Measurements from ENCODE around the gene STAG1. TPM values are rescaled to one million over a fixed set of nuclear protein-coding genes. Genes with fewer than 3 reads are reported as not detected.
"Not testable (repeated sequence)": the region's sequence is repeated elsewhere in the genome, so short reads cannot be mapped to it uniquely, and the experiment has no call there.

The STAG1 gene
- total RNA-seq, 2 donors from 2014 or later, result 26.8 to 29.8 TPM

- 92 to 93% methylated on average over 3 of the region's 3 CpGs for WGBS, 2 experiments (ENCODE audit: insufficient coverage in 1 of 2, insufficient read length in 1 of 2)
- Histone ChIP-seq H3K4me1 (ENCODE audit: control insufficient read depth, insufficient read depth, low read length) (peaks cover 21% of the 10 kb centered on the region), H3K36me3 (ENCODE audit: control insufficient read depth, insufficient read depth, low read length) (no peaks in the 10 kb centered on the region), H3K4me3 (ENCODE audit: low read length) (peak overlapping the region; percentile 39), H3K27ac (ENCODE audit: low read depth, low read length) (no peak overlapping the region), H3K9me3 (ENCODE audit: control insufficient read depth, low read length) (no peaks in the 10 kb centered on the region), H3K9ac (ENCODE audit: extremely low read depth, low read length, poor library complexity, severe bottlenecking) (peak overlapping the region; percentile 8), H3K27me3 (ENCODE audit: control insufficient read depth, insufficient read depth, low read length, poor library complexity, severe bottlenecking) (no peaks in the 10 kb centered on the region)
- H3K4me3 Mint-ChIP-seq, result no peak overlapping the region
- TF ChIP-seq CTCF (conservative IDR thresholded peaks at IDR 0.05), result no peak
- peak overlapping the region; percentile 37 for H3K27ac Mint-ChIP-seq
- peaks cover 15% of the 10 kb centered on the region for H3K36me3 Mint-ChIP-seq (ENCODE audit: low read depth)
- DNase-seq, result no peak
- H3K4me1 Mint-ChIP-seq, result peaks cover 40% of the 10 kb centered on the region
- H3K27me3 Mint-ChIP-seq (ENCODE audit: insufficient read depth), result no peaks in the 10 kb centered on the region
- H3K9me3 Mint-ChIP-seq, result peaks cover 4% of the 10 kb centered on the region
These were observed 174.4 kb downstream of the STAG1 start for GRCh38 chr3:136577791-136578190.

GRCh38 chr3:136576279-136577009, 175.7 kb downstream of the STAG1 start:
- Histone ChIP-seq H3K9me3 (ENCODE audit: control insufficient read depth, low read length) (no peaks in the 10 kb centered on the region), H3K4me1 (ENCODE audit: control insufficient read depth, insufficient read depth, low read length) (peaks cover 21% of the 10 kb centered on the region), H3K27me3 (ENCODE audit: control insufficient read depth, insufficient read depth, low read length, poor library complexity, severe bottlenecking) (no peaks in the 10 kb centered on the region), H3K9ac (ENCODE audit: extremely low read depth, low read length, poor library complexity, severe bottlenecking) (peak overlapping the region; percentile 8), H3K36me3 (ENCODE audit: control insufficient read depth, insufficient read depth, low read length) (no peaks in the 10 kb centered on the region), H3K27ac (ENCODE audit: low read depth, low read length) (no peak overlapping the region), H3K4me3 (ENCODE audit: low read length) (peak overlapping the region; percentile 54)
- 68 to 92% methylated on average over 6 of the region's 6 CpGs for WGBS, 2 experiments (ENCODE audit: insufficient coverage in 1 of 2, insufficient read length in 1 of 2)
- no peak for DNase-seq
- TF ChIP-seq CTCF (conservative IDR thresholded peaks at IDR 0.05), result no peak
- H3K27ac Mint-ChIP-seq, result peak overlapping the region; percentile 74
- H3K36me3 Mint-ChIP-seq (ENCODE audit: low read depth), result peaks cover 17% of the 10 kb centered on the region
- peaks cover 4% of the 10 kb centered on the region for H3K9me3 Mint-ChIP-seq
- no peaks in the 10 kb centered on the region for H3K27me3 Mint-ChIP-seq (ENCODE audit: insufficient read depth)
- peaks cover 37% of the 10 kb centered on the region for H3K4me1 Mint-ChIP-seq
- no peak overlapping the region for H3K4me3 Mint-ChIP-seq

GRCh38 chr3:136567599-136568188, 184.5 kb downstream of the STAG1 start:
- H3K4me3 Mint-ChIP-seq, result no peak overlapping the region
- no peak overlapping the region for H3K4me3 ChIP-seq (ENCODE audit: low read length)
- H3K9me3 ChIP-seq (ENCODE audit: control insufficient read depth, low read length), result no peaks in the 10 kb centered on the region
- WGBS, 2 experiments (ENCODE audit: insufficient coverage in 1 of 2, insufficient read length in 1 of 2), result no CpG with 5 or more reads among the region's 2 CpGs
- H3K9me3 Mint-ChIP-seq, result no peaks in the 10 kb centered on the region
- peaks cover 5% of the 10 kb centered on the region for H3K36me3 Mint-ChIP-seq (ENCODE audit: low read depth)
- DNase-seq, result no peak
- H3K27me3 ChIP-seq (ENCODE audit: control insufficient read depth, insufficient read depth, low read length, poor library complexity, severe bottlenecking), result no peaks in the 10 kb centered on the region
- no peak overlapping the region for H3K9ac ChIP-seq (ENCODE audit: extremely low read depth, low read length, poor library complexity, severe bottlenecking)
- H3K36me3 ChIP-seq (ENCODE audit: control insufficient read depth, insufficient read depth, low read length), result peaks cover 11% of the 10 kb centered on the region
- peaks cover 17% of the 10 kb centered on the region for H3K4me1 Mint-ChIP-seq
- H3K27ac ChIP-seq (ENCODE audit: low read depth, low read length), result no peak overlapping the region
- H3K4me1 ChIP-seq (ENCODE audit: control insufficient read depth, insufficient read depth, low read length), result peaks cover 4% of the 10 kb centered on the region
- no peak overlapping the region for H3K27ac Mint-ChIP-seq
- no peak for TF ChIP-seq CTCF (conservative IDR thresholded peaks at IDR 0.05)
- no peaks in the 10 kb centered on the region for H3K27me3 Mint-ChIP-seq (ENCODE audit: insufficient read depth)

- peaks cover 11% of the 10 kb centered on the region for H3K36me3 ChIP-seq (ENCODE audit: control insufficient read depth, insufficient read depth, low read length)
- not testable (repeated sequence) for H3K9ac ChIP-seq (ENCODE audit: extremely low read depth, low read length, poor library complexity, severe bottlenecking); DNase-seq; H3K9me3 Mint-ChIP-seq; H3K27me3 Mint-ChIP-seq (ENCODE audit: insufficient read depth); H3K9me3 ChIP-seq (ENCODE audit: control insufficient read depth, low read length); H3K36me3 Mint-ChIP-seq (ENCODE audit: low read depth); H3K27ac ChIP-seq (ENCODE audit: low read depth, low read length); H3K27ac Mint-ChIP-seq; H3K27me3 ChIP-seq (ENCODE audit: control insufficient read depth, insufficient read depth, low read length, poor library complexity, severe bottlenecking); H3K4me1 ChIP-seq (ENCODE audit: control insufficient read depth, insufficient read depth, low read length); H3K4me3 Mint-ChIP-seq; H3K4me3 ChIP-seq (ENCODE audit: low read length)
- peaks cover 27% of the 10 kb centered on the region for H3K4me1 Mint-ChIP-seq
- 100% methylated on average over 1 of the region's 1 CpG; no CpG with 5 or more reads in 1 of the 2 experiments for WGBS, 2 experiments (ENCODE audit: insufficient coverage in 1 of 2, insufficient read length in 1 of 2)
These were observed 187.2 kb downstream of the STAG1 start for GRCh38 chr3:136564962-136565361.

All from endodermal cell (in vitro differentiated cells).